Measurements from ENCODE around the gene FRMD4A.

DNA sequence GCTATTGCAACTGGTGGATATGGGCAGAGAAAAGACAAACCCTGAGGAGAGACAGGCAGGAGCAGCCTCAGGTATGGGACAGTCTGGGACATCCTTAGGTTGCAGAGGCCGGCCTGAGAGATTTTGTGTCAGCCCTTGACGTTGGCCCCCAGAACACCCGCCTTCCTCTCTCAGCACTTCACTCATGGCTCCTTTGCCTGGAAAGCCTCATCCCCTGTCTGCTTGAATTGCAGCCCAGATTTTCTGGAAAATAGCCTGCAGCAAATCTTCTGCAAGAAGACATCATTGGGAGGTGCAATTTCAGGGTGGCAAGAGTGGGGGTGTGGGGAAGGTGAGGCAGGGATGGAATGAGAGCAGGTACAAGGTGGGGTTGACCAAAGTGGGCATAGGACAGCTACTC, 2.2 kb upstream of the FRMD4A start:
- TF ChIP-seq, protein P1, sequence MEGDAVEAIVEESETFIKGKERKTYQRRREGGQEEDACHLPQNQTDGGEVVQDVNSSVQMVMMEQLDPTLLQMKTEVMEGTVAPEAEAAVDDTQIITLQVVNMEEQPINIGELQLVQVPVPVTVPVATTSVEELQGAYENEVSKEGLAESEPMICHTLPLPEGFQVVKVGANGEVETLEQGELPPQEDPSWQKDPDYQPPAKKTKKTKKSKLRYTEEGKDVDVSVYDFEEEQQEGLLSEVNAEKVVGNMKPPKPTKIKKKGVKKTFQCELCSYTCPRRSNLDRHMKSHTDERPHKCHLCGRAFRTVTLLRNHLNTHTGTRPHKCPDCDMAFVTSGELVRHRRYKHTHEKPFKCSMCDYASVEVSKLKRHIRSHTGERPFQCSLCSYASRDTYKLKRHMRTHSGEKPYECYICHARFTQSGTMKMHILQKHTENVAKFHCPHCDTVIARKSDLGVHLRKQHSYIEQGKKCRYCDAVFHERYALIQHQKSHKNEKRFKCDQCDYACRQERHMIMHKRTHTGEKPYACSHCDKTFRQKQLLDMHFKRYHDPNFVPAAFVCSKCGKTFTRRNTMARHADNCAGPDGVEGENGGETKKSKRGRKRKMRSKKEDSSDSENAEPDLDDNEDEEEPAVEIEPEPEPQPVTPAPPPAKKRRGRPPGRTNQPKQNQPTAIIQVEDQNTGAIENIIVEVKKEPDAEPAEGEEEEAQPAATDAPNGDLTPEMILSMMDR (conservative IDR thresholded peaks at IDR 0.05): no peak
- TF ChIP-seq EZH2 (IDR thresholded peaks at IDR 0.05; ENCODE audit: low read depth): no peak
